Neural progenitor cell (in vitro differentiated cells): ENCODE measurements around the gene PEAR1.

Experiments
- CTCF ChIP-seq: fragments of 200-600 bp; sonication (generic); IDR thresholded peaks from 2 replicates; pipeline ENCODE4 v1.5.1; 2017; ENCODE audit warnings: antibody characterized with exemption, mild to moderate bottlenecking
- EZH2 ChIP-seq: fragments of 200-600 bp; sonication (generic); IDR thresholded peaks from 2 replicates; pipeline ENCODE4 v1.6.1; 2017; ENCODE audit warnings: antibody characterized with exemption, mild to moderate bottlenecking, moderate library complexity

- TF ChIP-seq CTCF: no peak
- no peak for TF ChIP-seq EZH2
Measured at GRCh38 chr1:156873659-156874058, 19.9 kb upstream of the PEAR1 start.
